ENCODE measurements around the gene NRARP. TPM values are rescaled to one million over a fixed set of nuclear protein-coding genes. Genes with fewer than 3 reads are reported as not detected.

Gene NRARP
- total and polyA plus RNA-seq, 10 of the 15 experiments (the other 5 are each of a cell fraction or from before 2014, with no cell fraction given) = 0.06 to 9.2 (median 2.2) TPM; not detected in 2

Other genes with a start within 250 kb of the NRARP start
Only the 7 nearest of the 27 such genes appear.
- gene CYSRT1, start 77.1 kb downstream of the NRARP start, total RNA-seq (2014; rRNA removed) = 1.9 and 2.8 TPM in 2 replicates
- 0.46 and 0.67 TPM in 2 replicates for gene CYSRT1, start 77.1 kb downstream of the NRARP start, total RNA-seq (2014; rRNA removed; fragmentation: Illumina TruSeq; extraction: Trizol)
- gene CYSRT1, start 77.1 kb downstream of the NRARP start, total RNA-seq (2021) = 0.97 and 1.6 TPM in 2 replicates
- 0.58 and 0.73 TPM in 2 replicates for gene CYSRT1, start 77.1 kb downstream of the NRARP start, polyA plus RNA-seq (2011; rRNA removed)
- 0.34 TPM in 1 of 2 replicates, not detected in the other for gene CYSRT1, start 77.1 kb downstream of the NRARP start, polyA plus RNA-seq (2014; fragmentation: Illumina TruSeq; extraction: Trizol)
- under 1 TPM in 1 of 2 experiments, not detected in 1; 0.24 TPM for gene CYSRT1, start 77.1 kb downstream of the NRARP start, polyA plus RNA-seq (2014; fragmentation: Nextera tagmentation; extraction: Ambion mirVana)
- 2.8 and 3.1 TPM in 2 replicates for gene CYSRT1, start 77.1 kb downstream of the NRARP start, polyA plus RNA-seq (2014; rRNA removed)
- 1 to 10 TPM; 3.0 to 3.6 TPM for gene CYSRT1, start 77.1 kb downstream of the NRARP start, polyA plus RNA-seq (2016; fragmentation: Nextera tagmentation; extraction: Ambion mirVana)
- gene RNF224, start 74.8 kb downstream of the NRARP start, total RNA-seq (2014; rRNA removed) = not detected in 2 replicates
- not detected in 2 replicates for gene RNF224, start 74.8 kb downstream of the NRARP start, total RNA-seq (2014; rRNA removed; fragmentation: Illumina TruSeq; extraction: Trizol)
- gene RNF224, start 74.8 kb downstream of the NRARP start, total RNA-seq (2021) = not detected in 2 replicates
- gene RNF224, start 74.8 kb downstream of the NRARP start, polyA plus RNA-seq (2011; rRNA removed) = not detected in 2 replicates
- not detected in 2 replicates for gene RNF224, start 74.8 kb downstream of the NRARP start, polyA plus RNA-seq (2014; fragmentation: Illumina TruSeq; extraction: Trizol)
- not detected for gene RNF224, start 74.8 kb downstream of the NRARP start, polyA plus RNA-seq (2014; fragmentation: Nextera tagmentation; extraction: Ambion mirVana)
- gene RNF224, start 74.8 kb downstream of the NRARP start, polyA plus RNA-seq (2014; rRNA removed) = not detected in 2 replicates
- gene RNF224, start 74.8 kb downstream of the NRARP start, polyA plus RNA-seq (2016; fragmentation: Nextera tagmentation; extraction: Ambion mirVana) = not detected
- gene SLC34A3, start 71.4 kb downstream of the NRARP start, total RNA-seq (2014; rRNA removed) = not detected in 2 replicates
- not detected in 2 replicates for gene SLC34A3, start 71.4 kb downstream of the NRARP start, total RNA-seq (2014; rRNA removed; fragmentation: Illumina TruSeq; extraction: Trizol)
- gene SLC34A3, start 71.4 kb downstream of the NRARP start, total RNA-seq (2021) = not detected in 2 replicates
- not detected in 2 replicates for gene SLC34A3, start 71.4 kb downstream of the NRARP start, polyA plus RNA-seq (2011; rRNA removed)
- gene SLC34A3, start 71.4 kb downstream of the NRARP start, polyA plus RNA-seq (2014; fragmentation: Illumina TruSeq; extraction: Trizol) = not detected in 2 replicates
- gene SLC34A3, start 71.4 kb downstream of the NRARP start, polyA plus RNA-seq (2014; fragmentation: Nextera tagmentation; extraction: Ambion mirVana) = not detected
- gene SLC34A3, start 71.4 kb downstream of the NRARP start, polyA plus RNA-seq (2014; rRNA removed) = not detected in 2 replicates
- not detected for gene SLC34A3, start 71.4 kb downstream of the NRARP start, polyA plus RNA-seq (2016; fragmentation: Nextera tagmentation; extraction: Ambion mirVana)
- gene TUBB4B, start 61.0 kb downstream of the NRARP start, total RNA-seq (2014; rRNA removed) = 203 and 255 TPM in 2 replicates
- gene TUBB4B, start 61.0 kb downstream of the NRARP start, total RNA-seq (2014; rRNA removed; fragmentation: Illumina TruSeq; extraction: Trizol) = 168 and 187 TPM in 2 replicates
- gene TUBB4B, start 61.0 kb downstream of the NRARP start, total RNA-seq (2021) = 348 and 365 TPM in 2 replicates
- gene TUBB4B, start 61.0 kb downstream of the NRARP start, polyA plus RNA-seq (2011; rRNA removed) = 65.9 and 204 TPM in 2 replicates
- 122 and 254 TPM in 2 replicates for gene TUBB4B, start 61.0 kb downstream of the NRARP start, polyA plus RNA-seq (2014; fragmentation: Illumina TruSeq; extraction: Trizol)
- 10 to 100 TPM; 23.0 to 63.2 TPM for gene TUBB4B, start 61.0 kb downstream of the NRARP start, polyA plus RNA-seq (2014; fragmentation: Nextera tagmentation; extraction: Ambion mirVana)
- gene TUBB4B, start 61.0 kb downstream of the NRARP start, polyA plus RNA-seq (2014; rRNA removed) = 403 and 485 TPM in 2 replicates
- gene TUBB4B, start 61.0 kb downstream of the NRARP start, polyA plus RNA-seq (2016; fragmentation: Nextera tagmentation; extraction: Ambion mirVana) = 100 to 1,000 TPM; 521 to 532 TPM
- gene STPG3, start 51.0 kb downstream of the NRARP start, total RNA-seq (2014; rRNA removed) = not detected in 2 replicates
- not detected in 2 replicates for gene STPG3, start 51.0 kb downstream of the NRARP start, total RNA-seq (2014; rRNA removed; fragmentation: Illumina TruSeq; extraction: Trizol)
- not detected in 2 replicates for gene STPG3, start 51.0 kb downstream of the NRARP start, total RNA-seq (2021)
- not detected in 2 replicates for gene STPG3, start 51.0 kb downstream of the NRARP start, polyA plus RNA-seq (2011; rRNA removed)
- not detected in 2 replicates for gene STPG3, start 51.0 kb downstream of the NRARP start, polyA plus RNA-seq (2014; fragmentation: Illumina TruSeq; extraction: Trizol)
- gene STPG3, start 51.0 kb downstream of the NRARP start, polyA plus RNA-seq (2014; fragmentation: Nextera tagmentation; extraction: Ambion mirVana) = not detected
- not detected in 2 replicates for gene STPG3, start 51.0 kb downstream of the NRARP start, polyA plus RNA-seq (2014; rRNA removed)
- gene STPG3, start 51.0 kb downstream of the NRARP start, polyA plus RNA-seq (2016; fragmentation: Nextera tagmentation; extraction: Ambion mirVana) = not detected
- gene NELFB, start 46.9 kb downstream of the NRARP start, total RNA-seq (2014; rRNA removed) = 34.0 and 39.3 TPM in 2 replicates
- gene NELFB, start 46.9 kb downstream of the NRARP start, total RNA-seq (2014; rRNA removed; fragmentation: Illumina TruSeq; extraction: Trizol) = 14.6 and 16.1 TPM in 2 replicates
- gene NELFB, start 46.9 kb downstream of the NRARP start, total RNA-seq (2021) = 61.2 and 63.4 TPM in 2 replicates
- gene NELFB, start 46.9 kb downstream of the NRARP start, polyA plus RNA-seq (2011; rRNA removed) = 11.9 and 22.6 TPM in 2 replicates
- 5.0 and 18.2 TPM in 2 replicates for gene NELFB, start 46.9 kb downstream of the NRARP start, polyA plus RNA-seq (2014; fragmentation: Illumina TruSeq; extraction: Trizol)
- under 1 TPM; 0.19 to 0.68 TPM for gene NELFB, start 46.9 kb downstream of the NRARP start, polyA plus RNA-seq (2014; fragmentation: Nextera tagmentation; extraction: Ambion mirVana)
- gene NELFB, start 46.9 kb downstream of the NRARP start, polyA plus RNA-seq (2014; rRNA removed) = 41.1 and 45.3 TPM in 2 replicates
- 10 to 100 TPM; 40.3 to 42.4 TPM for gene NELFB, start 46.9 kb downstream of the NRARP start, polyA plus RNA-seq (2016; fragmentation: Nextera tagmentation; extraction: Ambion mirVana)
- gene TOR4A, start 24.5 kb downstream of the NRARP start, total RNA-seq (2014; rRNA removed) = 13.8 and 14.6 TPM in 2 replicates
- gene TOR4A, start 24.5 kb downstream of the NRARP start, total RNA-seq (2014; rRNA removed; fragmentation: Illumina TruSeq; extraction: Trizol) = 3.9 TPM in 2 replicates
- gene TOR4A, start 24.5 kb downstream of the NRARP start, total RNA-seq (2021) = 19.6 and 19.9 TPM in 2 replicates
- 2.2 and 4.6 TPM in 2 replicates for gene TOR4A, start 24.5 kb downstream of the NRARP start, polyA plus RNA-seq (2011; rRNA removed)
- 1.3 and 3.0 TPM in 2 replicates for gene TOR4A, start 24.5 kb downstream of the NRARP start, polyA plus RNA-seq (2014; fragmentation: Illumina TruSeq; extraction: Trizol)
- 1 to 10 TPM; 2.2 to 3.4 TPM for gene TOR4A, start 24.5 kb downstream of the NRARP start, polyA plus RNA-seq (2014; fragmentation: Nextera tagmentation; extraction: Ambion mirVana)
- gene TOR4A, start 24.5 kb downstream of the NRARP start, polyA plus RNA-seq (2014; rRNA removed) = 14.6 and 16.0 TPM in 2 replicates
- gene TOR4A, start 24.5 kb downstream of the NRARP start, polyA plus RNA-seq (2016; fragmentation: Nextera tagmentation; extraction: Ambion mirVana) = 1 to 10 TPM; 2.0 to 3.0 TPM

Measured in GM12878 (cell line).